Chondrocyte (in vitro differentiated cells): ENCODE results near the gene RYR2. TPM values are rescaled to one million over a fixed set of nuclear protein-coding genes. Genes with fewer than 3 reads are reported as not detected.

Source experiments
- DNase-seq: peaks from one replicate; pipeline ENCODE4 v3.0.0; 2021; ENCODE audit warnings: mixed read lengths, low spot score
- H3K27ac Mint-ChIP-seq: one replicate; pipeline ENCODE4 v1.8.0; 2021; ENCODE audit warnings: mild to moderate bottlenecking, moderate library complexity, mixed read lengths; ENCODE audit not compliant: unreplicated experiment
- H3K27me3 Mint-ChIP-seq: 2 replicates; pipeline ENCODE4 v1.8.0; 2021; ENCODE audit warnings: low read depth, mixed read lengths
- H3K36me3 Mint-ChIP-seq: 2 replicates; pipeline ENCODE4 v1.8.0; 2021; ENCODE audit warnings: low read depth, mixed read lengths
- H3K4me1 Mint-ChIP-seq: 2 replicates; pipeline ENCODE4 v1.8.0; 2021; ENCODE audit warnings: low read depth, mild to moderate bottlenecking, mixed read lengths
- H3K4me3 Mint-ChIP-seq: one replicate; pipeline ENCODE4 v1.8.0; 2021; ENCODE audit warnings: mild to moderate bottlenecking, moderate library complexity, mixed read lengths; ENCODE audit not compliant: unreplicated experiment
- H3K9me3 Mint-ChIP-seq: 2 replicates; pipeline ENCODE4 v1.8.0; 2021; ENCODE audit warnings: low read depth, mixed read lengths
- CTCF ChIP-seq: fragments of 200-600 bp; sonication (generic); IDR thresholded peaks from 2 replicates; pipeline ENCODE4 v1.5.0; 2021; ENCODE audit warnings: antibody characterized with exemption, mild to moderate bottlenecking, moderate library complexity
- total RNA-seq: library from RNA; stranded (reverse); gene quantifications from 3 replicates; pipeline ENCODE4 v1.2.1, GENCODE V29; 2021

Gene RYR2
- total RNA-seq, 1 donor from 2014 or later = 0.12 TPM

- Mint-ChIP-seq H3K4me1 (no peaks in the 10 kb centered on the region), H3K36me3 (no peaks in the 10 kb centered on the region), H3K27ac (no peak overlapping the region), H3K27me3 (peaks cover 1% of the 10 kb centered on the region), H3K4me3 (no peak overlapping the region), H3K9me3 (peaks cover 29% of the 10 kb centered on the region)
- no peak for DNase-seq
- TF ChIP-seq CTCF = no peak
These were observed 577.6 kb downstream of the RYR2 start for GRCh38 chr1:237619553-237619952.

- Mint-ChIP-seq H3K9me3 (peaks cover 12% of the 10 kb centered on the region), H3K36me3 (no peaks in the 10 kb centered on the region), H3K27ac (no peak overlapping the region), H3K4me1 (no peaks in the 10 kb centered on the region), H3K27me3 (no peaks in the 10 kb centered on the region), H3K4me3 (no peak overlapping the region)
- TF ChIP-seq CTCF = no peak
- no peak for DNase-seq
These were observed 592.9 kb downstream of the RYR2 start for GRCh38 chr1:237634922-237635321.

- Mint-ChIP-seq H3K27me3 (no peaks in the 10 kb centered on the region), H3K27ac (no peak overlapping the region), H3K9me3 (peaks cover 6% of the 10 kb centered on the region), H3K36me3 (no peaks in the 10 kb centered on the region), H3K4me3 (no peak overlapping the region), H3K4me1 (no peaks in the 10 kb centered on the region)
- DNase-seq = no peak
- no peak for TF ChIP-seq CTCF
These were observed 596.6 kb downstream of the RYR2 start for GRCh38 chr1:237638555-237638954.

- Mint-ChIP-seq H3K4me3 (no peak overlapping the region), H3K4me1 (no peaks in the 10 kb centered on the region)
- no peak for TF ChIP-seq CTCF
These were observed 598.2 kb downstream of the RYR2 start for GRCh38 chr1:237640011-237640671.

GRCh38 chr1:237640966-237641365 is 599.0 kb downstream of the RYR2 start:
- DNase-seq = no peak
- Mint-ChIP-seq H3K27me3 (no peaks in the 10 kb centered on the region), H3K27ac (no peak overlapping the region), H3K4me1 (no peaks in the 10 kb centered on the region), H3K4me3 (no peak overlapping the region), H3K36me3 (no peaks in the 10 kb centered on the region), H3K9me3 (peaks cover 3% of the 10 kb centered on the region)
- no peak for TF ChIP-seq CTCF

More at GRCh38 chr1:237640011-237640671, 598.2 kb downstream of the RYR2 start:
- H3K36me3 Mint-ChIP-seq = no peaks in the 10 kb centered on the region
- no peak overlapping the region for H3K27ac Mint-ChIP-seq
- H3K9me3 Mint-ChIP-seq = peaks cover 3% of the 10 kb centered on the region
- no peaks in the 10 kb centered on the region for H3K27me3 Mint-ChIP-seq
- DNase-seq = no peak
